HG03045 (cell line): ENCODE measurements around the gene CIITA.
A peak's percentile ranks its signal among the peaks of the same experiment; 100 is the strongest.

Experiments used
- ATAC-seq: cut with Tn5 transposase; IDR thresholded peaks from one replicate; pipeline ENCODE4 v1.9.1; 2021; ENCODE audit warnings: mild to moderate bottlenecking, moderate library complexity; ENCODE audit not compliant: unreplicated experiment

CIITA gene

GRCh38 chr16:10849736-10850477 is 27.1 kb upstream of the CIITA start:
- no peak for ATAC-seq

GRCh38 chr16:10850478-10850850 is 26.5 kb upstream of the CIITA start:
- ATAC-seq = no peak

DNA sequence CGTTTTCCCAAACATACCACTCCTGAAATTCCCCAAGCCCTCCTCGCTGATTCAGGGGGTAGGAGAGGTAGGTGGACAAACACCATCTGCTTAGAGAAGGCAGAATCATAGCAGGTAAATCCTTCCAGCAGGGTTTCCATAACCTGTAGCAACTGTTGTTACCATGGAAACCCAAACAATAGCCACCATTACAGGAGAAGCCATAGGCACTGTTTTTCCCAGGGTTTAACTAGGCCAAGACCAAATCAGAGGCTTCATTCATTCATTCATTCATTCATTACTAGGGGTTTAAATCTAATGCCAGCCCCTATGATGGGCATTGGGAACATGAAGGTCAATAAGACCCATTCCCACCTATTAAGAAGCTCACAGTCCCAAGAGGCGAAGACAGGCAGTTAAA is 25.5 kb upstream of the CIITA start:
- ATAC-seq = no peak

- no peak for ATAC-seq
Observed at GRCh38 chr16:10852286-10852685, 24.7 kb upstream of the CIITA start.

DNA sequence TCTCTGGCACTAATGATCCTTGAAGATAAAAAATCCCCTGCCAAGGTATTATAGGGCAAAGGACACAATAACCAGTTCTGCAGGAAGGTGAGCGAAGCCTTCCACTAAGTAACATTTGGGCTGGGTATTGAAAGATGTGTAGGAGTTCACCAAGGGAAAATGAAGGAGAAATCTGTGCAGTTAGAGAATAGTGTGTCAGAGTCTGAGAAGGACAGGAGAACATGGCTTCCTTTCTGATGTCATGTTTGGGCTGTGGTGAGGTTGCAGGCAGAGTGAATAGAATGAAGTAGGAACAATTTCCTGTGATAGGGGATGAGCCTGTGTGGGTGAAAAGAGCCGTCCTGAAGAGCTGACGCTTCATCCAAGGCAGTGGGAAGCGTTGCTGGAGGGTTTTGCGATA is 24.1 kb upstream of the CIITA start:
- no peak for ATAC-seq

- ATAC-seq = no peak
Observed at GRCh38 chr16:10856042-10856441, 21.0 kb upstream of the CIITA start.

DNA sequence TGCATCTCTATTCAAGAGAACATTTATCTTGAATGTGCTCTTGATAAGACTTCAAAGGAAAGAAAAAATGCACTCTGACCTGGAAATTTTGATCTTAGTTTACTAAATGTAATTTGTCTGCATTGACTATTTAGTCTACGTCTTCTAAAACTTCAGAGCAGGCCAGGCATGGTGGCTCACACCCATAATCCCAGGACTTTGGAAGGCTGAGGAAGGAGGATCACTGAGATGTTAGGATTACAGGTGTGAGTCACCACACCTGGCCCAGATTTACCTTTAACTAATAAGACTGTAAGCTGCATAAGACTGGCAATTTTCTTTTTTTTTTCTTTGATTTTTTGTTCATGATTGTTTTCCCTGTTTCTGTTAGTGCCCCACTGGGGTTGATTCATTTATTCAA is 18.8 kb upstream of the CIITA start:
- no peak for ATAC-seq

DNA sequence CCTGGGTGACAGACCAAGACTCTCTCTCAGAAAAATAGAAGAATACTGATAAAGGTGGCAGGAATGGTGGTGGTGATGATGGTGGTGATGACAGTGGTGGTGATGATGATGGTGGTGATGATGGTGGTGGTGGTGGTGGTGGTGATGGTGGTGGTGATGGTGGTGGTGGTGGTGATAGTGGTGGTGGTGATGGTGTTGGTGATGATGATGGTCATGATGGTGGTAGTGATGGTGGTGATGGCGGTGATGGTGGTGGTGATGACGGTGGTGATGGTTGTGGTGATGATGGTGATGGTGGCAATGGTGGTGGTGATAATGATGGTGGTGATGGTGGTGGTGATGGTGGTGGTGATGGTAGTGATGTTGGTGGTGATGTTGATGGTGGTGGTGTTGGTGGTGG is 18.0 kb upstream of the CIITA start:
- ATAC-seq = no peak

GRCh38 chr16:10859658-10860057 is 17.3 kb upstream of the CIITA start:
- no peak for ATAC-seq

- ATAC-seq = no peak
Observed at GRCh38 chr16:10862438-10862837, 14.6 kb upstream of the CIITA start.

GRCh38 chr16:10865991-10866966 is 10.7 kb upstream of the CIITA start:
- no peak for ATAC-seq

DNA sequence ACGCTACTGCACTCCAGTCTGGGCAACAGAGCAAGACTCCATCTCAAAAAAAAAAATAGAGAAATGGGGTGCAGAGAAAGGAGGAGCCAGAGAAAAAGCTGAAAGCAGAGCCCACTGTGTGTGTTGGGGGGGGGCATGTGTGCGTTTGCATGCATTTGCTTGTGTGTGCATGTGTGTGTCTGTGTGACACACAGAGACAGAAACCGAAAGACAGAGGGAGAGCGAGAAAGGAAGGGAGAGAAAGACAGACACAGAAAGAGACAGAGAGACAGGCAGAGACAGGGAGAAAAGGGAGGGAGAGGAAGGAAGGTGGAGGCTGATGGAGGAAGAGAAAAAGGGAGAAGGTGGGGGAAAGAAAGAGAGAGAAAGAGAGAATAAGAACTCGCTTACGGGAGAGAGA is 9.8 kb upstream of the CIITA start:
- ATAC-seq = no peak

DNA sequence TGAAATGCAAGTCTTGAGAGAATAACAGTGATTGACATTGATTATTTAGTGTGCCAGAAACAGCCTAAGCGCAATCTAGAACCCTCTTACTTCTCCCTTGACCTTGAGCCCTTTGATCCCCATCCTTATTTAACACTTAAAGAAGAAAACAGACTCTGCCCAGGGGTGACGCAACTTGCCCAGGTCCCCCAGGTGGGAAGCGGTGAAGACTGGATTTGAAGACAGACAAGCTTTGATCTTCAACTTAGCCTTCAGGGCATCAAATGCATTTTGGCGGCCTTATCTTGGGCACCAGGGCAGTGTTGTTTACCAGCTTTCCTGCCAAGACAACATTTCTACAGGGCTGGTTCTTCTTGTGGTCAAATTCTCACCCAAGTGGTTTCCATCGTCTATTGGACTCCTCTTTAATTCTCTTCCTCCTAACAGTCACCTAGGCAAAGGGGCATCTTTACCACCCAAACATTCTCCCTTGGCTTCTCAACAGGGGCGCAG is 8.9 kb upstream of the CIITA start:
- ATAC-seq = no peak

DNA sequence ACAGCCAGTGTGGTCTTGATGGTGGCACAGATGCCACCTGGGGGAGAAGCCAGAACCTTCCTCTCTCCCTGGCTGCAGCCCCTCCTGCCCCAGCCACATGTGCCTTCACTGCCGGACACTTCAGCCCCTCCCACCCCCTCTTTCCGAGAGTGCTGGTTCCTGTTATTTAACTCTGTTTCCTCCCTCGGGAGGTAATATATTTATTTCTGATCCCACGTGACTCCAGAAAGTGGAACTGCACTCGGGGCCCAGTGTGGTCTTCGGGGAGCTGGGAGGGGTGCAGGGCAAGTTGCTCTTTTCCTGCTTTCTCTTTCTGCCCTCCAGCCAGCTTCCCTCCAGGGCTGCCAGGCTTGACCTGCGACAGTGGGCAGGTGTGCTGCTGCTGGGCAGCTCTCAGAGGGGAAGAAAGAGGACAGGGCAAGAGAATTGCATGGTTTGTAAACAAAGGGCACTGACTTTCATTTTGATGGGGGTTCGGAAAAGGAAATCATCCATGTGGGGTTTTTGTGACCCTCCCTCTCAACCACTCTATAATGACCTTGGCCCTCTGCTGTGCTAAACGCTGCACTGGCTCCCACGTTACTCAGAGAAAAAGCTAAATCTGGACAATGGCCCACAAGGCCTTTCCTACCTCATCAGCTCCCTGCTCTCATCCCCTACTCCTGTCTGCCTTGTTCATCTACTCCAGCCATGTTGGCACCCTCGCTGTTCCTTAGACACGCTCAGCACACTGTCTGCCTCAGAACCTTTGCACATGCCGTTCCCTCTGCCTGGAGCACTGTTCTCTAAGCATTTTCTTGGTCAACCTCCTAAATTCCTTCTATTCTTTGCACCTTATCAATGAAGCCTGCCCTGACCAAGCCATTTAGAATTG is 8.2 kb upstream of the CIITA start:
- no peak for ATAC-seq

DNA sequence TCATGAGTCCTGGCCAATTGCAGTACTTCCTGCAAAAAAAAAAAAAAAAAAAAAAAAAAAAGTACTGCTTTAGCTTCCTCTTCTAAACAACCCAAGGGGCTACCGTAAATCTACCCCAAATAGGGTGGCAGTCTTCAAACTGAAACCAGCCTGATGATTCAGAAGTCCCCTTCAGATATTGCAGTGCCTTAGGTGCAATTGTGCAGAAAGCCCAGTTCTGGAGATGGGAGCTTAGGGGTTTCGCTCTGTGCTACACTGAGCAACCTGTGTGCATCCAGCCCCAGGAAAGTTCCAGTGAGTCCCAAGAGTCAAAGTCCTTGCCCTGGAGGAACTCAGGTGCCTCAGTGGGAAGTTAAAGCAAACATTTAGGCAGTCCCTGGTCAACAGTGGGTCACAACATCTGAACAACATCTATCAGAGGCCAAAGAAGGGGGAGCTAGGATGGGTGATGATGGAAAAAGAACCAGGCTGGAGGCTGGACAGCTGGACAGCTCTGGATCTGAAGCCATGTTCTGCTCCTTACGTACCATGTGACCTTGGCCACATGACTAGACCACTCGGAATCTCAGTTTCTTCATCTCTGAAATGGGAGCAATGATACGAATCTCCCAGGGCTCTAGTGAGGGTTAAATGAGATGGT is 6.7 kb upstream of the CIITA start:
- ATAC-seq = no peak

- no peak for ATAC-seq
Observed at GRCh38 chr16:10870808-10871156, 6.2 kb upstream of the CIITA start.

DNA sequence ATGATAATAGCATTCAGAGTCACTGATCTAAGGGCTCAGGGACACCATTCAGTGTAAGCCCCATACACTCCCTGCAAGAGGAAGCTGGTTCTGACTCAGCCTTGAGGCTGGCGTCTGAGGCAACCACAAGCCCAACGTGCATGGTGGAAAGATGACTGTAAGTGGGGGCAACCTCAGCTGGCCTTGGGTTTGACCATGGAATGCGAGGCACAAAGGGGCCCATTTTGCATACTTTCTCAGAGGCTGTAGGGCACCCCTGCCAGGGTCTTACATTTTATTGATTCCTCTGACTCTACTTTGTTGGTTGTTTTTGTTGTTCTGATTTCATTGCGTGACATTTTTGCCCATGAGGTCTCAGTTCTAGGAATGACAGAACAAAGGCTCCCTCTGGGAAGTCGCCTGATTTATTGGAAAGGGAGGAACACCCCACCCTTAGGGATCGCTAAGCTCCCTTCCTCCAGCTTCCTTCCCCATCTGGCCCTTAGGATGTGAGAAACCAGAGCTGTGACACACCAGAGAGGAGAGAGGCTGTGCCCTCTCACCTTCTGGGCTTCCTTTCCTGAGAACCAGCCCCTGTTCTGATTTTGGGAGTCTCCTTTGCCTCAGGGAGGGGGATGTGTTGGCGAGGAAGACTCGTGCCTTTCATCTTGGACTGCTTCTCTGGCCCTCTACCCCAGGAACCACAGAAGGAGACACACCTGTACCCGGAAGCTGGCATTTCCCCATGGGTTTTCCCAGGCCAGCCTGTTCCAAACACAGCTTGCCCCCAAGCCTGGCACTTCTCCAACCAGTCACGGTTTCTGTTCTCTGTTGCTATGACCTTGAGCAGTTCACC is 5.6 kb upstream of the CIITA start:
- peak; percentile 54 for ATAC-seq

- ATAC-seq = no peak
Observed at GRCh38 chr16:10876315-10876714, 687 bp upstream of the CIITA start.

DNA sequence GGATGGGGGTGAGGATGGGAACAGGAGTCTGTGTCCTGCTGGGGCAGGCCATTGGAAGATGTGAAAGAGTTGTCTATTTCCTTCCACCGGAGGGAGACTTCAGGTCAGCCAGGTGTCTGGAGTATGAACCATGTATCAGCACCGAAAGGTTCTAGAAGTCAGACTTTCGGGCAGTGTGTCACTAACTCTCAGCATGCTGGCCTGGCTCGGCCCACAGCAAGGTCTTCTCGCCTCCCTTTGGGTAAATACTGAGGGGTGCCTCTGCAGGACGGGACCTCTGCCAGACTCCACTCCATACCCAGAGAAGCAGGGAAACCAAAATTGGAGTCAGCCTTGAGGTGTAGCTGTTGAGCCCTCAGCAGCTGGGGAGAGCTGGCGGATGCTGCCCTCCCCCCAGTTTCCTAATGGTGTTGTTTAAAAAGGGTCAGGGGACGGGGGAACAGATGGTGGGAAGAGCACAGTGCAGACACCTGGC is 507 bp downstream of the CIITA start:
- no peak for ATAC-seq

DNA sequence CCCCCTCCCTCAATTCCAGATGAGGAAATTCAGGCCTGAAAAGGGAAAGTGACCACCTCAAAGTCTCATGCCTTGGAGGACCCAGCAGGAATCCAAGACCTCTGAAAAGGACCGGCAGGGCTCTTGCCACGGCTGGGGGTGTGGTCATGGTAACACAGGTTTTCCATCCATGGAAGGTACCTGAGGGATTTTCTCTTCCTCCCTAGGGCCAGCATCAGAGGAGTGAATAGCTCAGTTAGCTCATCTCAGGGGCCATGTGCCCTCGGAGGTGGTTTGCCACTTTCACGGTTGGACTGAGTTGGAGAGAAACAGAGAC is 1.3 kb downstream of the CIITA start:
- no peak for ATAC-seq
